Activated B cell treated with CpG ODN at 0.5 μM for 24 hours (primary cell): Measurements from ENCODE around the gene CTNND2. TPM values are rescaled to one million over a fixed set of nuclear protein-coding genes. Genes with fewer than 3 reads are reported as not detected.

ENCODE experiments used
- ATAC-seq: fragments of 200-7000 bp; cut with Tn5 transposase; one replicate; pipeline ENCODE4 v1.10.0; 2021; ENCODE audit warnings: low read depth, mild to moderate bottlenecking, moderate library complexity
- CTCF ChIA-PET: fragments of 350-600 bp; sonication (Branson Sonifier 250); formaldehyde crosslinking; loops from one replicate; lab custom pipeline; 2021; ENCODE audit warnings: antibody characterized with exemption; lab: Charles Lee
- POLR2A ChIA-PET: fragments of 350-600 bp; sonication (Branson Sonifier 250); formaldehyde crosslinking; loops from one replicate; lab custom pipeline; 2021; ENCODE audit warnings: antibody characterized with exemption; lab: Charles Lee
- DNase-seq: peaks from one replicate; pipeline ENCODE4 v3.0.0; 2022
- H3K27ac Mint-ChIP-seq: one replicate; pipeline ENCODE4 v1.8.0; 2020; ENCODE audit warnings: mixed read lengths
- H3K27me3 Mint-ChIP-seq: one replicate; pipeline ENCODE4 v1.8.0; 2021; ENCODE audit warnings: mixed read lengths
- H3K36me3 Mint-ChIP-seq: one replicate; pipeline ENCODE4 v1.8.0; 2021; ENCODE audit warnings: low read depth, mixed read lengths
- H3K4me1 Mint-ChIP-seq: one replicate; pipeline ENCODE4 v1.8.0; 2021; ENCODE audit warnings: mixed read lengths
- H3K4me3 Mint-ChIP-seq: one replicate; pipeline ENCODE4 v1.8.0; 2020; ENCODE audit warnings: mild to moderate bottlenecking, mixed read lengths
- H3K9me3 Mint-ChIP-seq: one replicate; pipeline ENCODE4 v1.8.0; 2020; ENCODE audit warnings: mixed read lengths
- intact Hi-C: fragments of 100-400 bp; cut with micrococcal nuclease; formaldehyde crosslinking; loops from one replicate; pipeline ENCODE4 v1.15.1; 2024
- total RNA-seq: library from RNA; stranded (reverse); gene quantifications from 2 replicates; pipeline ENCODE4 v1.2.3, GENCODE V29; 2022
- TF ChIP-seq, protein P1 (sequence below): fragments of 200-600 bp; IDR thresholded peaks from one replicate; pipeline ENCODE4 v1.8.0; 2022; ENCODE audit warnings: antibody characterized with exemption, mild to moderate bottlenecking

The CTNND2 gene
- total RNA-seq, 1 donor from 2014 or later = not detected

DNA sequence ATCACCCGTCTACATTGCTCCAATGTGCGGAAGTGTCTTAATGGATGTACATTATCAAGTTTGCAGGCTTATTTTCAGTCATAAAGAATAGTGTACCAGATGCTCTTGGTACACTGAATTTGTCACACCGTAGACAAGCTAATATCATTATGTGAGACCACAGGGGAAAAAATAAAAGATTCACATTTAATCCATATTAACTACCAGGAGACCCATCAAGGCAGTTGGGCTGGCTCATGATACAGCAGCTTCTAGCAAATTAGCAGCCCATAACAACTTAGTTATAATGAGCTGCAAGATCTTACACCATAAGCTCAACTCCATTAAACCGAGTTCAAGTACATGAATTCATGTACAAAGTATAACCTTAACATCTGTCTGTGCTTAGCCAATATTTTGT is 324.9 kb downstream of the CTNND2 start:
- intact Hi-C loops = no loop called here
- no peak overlapping the region for H3K27ac Mint-ChIP-seq
- TF ChIP-seq, protein P1, sequence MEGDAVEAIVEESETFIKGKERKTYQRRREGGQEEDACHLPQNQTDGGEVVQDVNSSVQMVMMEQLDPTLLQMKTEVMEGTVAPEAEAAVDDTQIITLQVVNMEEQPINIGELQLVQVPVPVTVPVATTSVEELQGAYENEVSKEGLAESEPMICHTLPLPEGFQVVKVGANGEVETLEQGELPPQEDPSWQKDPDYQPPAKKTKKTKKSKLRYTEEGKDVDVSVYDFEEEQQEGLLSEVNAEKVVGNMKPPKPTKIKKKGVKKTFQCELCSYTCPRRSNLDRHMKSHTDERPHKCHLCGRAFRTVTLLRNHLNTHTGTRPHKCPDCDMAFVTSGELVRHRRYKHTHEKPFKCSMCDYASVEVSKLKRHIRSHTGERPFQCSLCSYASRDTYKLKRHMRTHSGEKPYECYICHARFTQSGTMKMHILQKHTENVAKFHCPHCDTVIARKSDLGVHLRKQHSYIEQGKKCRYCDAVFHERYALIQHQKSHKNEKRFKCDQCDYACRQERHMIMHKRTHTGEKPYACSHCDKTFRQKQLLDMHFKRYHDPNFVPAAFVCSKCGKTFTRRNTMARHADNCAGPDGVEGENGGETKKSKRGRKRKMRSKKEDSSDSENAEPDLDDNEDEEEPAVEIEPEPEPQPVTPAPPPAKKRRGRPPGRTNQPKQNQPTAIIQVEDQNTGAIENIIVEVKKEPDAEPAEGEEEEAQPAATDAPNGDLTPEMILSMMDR = no peak
- no peaks in the 10 kb centered on the region for H3K27me3 Mint-ChIP-seq
- no peaks in the 10 kb centered on the region for H3K36me3 Mint-ChIP-seq
- ATAC-seq = no peak
- no peak for DNase-seq
- H3K9me3 Mint-ChIP-seq = no peaks in the 10 kb centered on the region
- ChIA-PET CTCF (no interaction called here), POLR2A (no interaction called here)
- no peak overlapping the region for H3K4me3 Mint-ChIP-seq
- no peaks in the 10 kb centered on the region for H3K4me1 Mint-ChIP-seq

DNA sequence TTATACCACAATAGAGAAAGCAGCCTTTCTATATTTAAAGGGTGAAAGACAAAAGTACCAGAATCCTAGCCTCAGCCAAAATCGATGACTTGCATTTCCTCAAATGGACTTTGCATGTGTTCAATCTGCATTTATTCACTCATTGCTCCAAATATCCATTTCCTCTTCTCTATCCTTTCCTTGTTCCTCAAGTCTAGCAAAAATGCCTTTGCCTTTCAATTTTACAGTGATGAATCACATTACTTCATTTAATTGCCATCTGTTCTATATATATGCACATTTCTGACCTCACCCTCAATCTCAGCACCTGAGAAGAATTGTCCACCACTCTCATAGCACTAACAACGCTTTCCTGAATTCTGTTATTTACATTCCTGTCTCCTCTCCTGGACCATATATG is 329.5 kb downstream of the CTNND2 start:
- intact Hi-C loops = no loop called here
- Mint-ChIP-seq H3K27ac (no peak overlapping the region), H3K9me3 (no peaks in the 10 kb centered on the region), H3K27me3 (no peaks in the 10 kb centered on the region), H3K4me1 (no peaks in the 10 kb centered on the region), H3K36me3 (no peaks in the 10 kb centered on the region), H3K4me3 (no peak overlapping the region)
- TF ChIP-seq, protein P1 = no peak
- ATAC-seq (no peak), DNase-seq (no peak)
- ChIA-PET POLR2A (no interaction called here), CTCF (no interaction called here)

DNA sequence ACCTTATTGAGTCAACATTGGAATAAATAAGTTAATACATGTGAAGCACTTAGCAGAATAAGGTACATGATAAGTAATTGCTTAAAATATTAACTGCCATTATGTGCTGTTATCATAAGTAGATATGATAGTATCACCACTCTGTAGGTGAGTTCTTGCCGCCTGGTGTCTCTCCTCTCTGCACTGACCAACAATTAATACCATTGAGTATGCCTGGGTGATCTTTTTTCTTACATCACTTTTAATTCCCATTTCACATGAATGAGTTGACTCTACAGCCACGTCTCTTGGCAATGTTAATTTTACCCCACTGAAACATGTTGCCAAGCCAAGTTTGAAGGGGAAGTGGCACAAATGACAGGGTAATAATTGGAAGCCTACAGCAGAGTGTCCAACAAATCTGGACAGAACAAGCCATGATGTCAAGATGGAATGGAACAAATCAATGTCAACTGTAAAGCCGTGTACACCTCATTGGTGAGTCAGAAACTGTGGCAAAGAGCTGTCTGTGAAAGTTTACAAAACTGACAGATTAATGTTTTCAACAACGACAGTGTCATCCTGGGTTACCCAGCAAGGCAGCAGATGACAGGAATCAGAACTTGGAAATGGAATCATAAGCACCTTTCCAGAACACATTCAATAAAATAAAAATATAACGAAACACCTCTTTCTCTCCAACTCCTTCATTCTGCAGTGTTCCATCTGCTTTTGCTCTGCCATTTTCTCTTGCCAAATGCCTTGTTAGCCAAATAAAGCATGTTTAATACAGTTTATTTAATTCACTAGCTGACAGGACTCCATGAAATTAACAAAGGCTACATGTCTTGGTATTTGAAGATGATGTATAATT is 330.9 kb downstream of the CTNND2 start:
- ATAC-seq = no peak
- Mint-ChIP-seq H3K27ac (no peak overlapping the region), H3K4me3 (no peak overlapping the region), H3K36me3 (no peaks in the 10 kb centered on the region), H3K4me1 (no peaks in the 10 kb centered on the region), H3K9me3 (no peaks in the 10 kb centered on the region), H3K27me3 (no peaks in the 10 kb centered on the region)
- POLR2A ChIA-PET = no interaction called here
- CTCF ChIA-PET = no interaction called here
- DNase-seq = no peak
- intact Hi-C loops = no loop called here
- TF ChIP-seq, protein P1 = no peak

DNA sequence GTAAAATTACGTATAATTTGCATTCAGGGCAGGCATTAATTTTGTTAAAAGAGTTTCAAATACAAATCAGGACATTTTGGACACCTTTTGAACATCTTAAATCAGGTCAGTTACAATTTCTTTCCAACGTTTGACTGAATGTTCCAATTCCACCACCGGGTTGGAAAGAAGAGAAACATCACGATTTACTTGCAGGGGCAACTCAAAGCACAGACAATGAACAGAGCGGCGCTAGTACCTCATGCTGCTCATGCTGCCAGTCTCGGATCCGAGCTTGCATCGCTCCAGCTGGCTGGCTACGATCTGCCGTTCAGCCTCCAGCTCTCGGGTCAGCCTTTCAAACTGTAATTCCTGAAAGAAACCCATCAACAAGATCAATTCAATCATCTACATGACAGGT is 339.5 kb downstream of the CTNND2 start:
- no peak for DNase-seq
- ChIA-PET CTCF (no interaction called here), POLR2A (no interaction called here)
- intact Hi-C loops = no loop called here
- Mint-ChIP-seq H3K36me3 (no peaks in the 10 kb centered on the region), H3K27ac (no peak overlapping the region), H3K4me3 (no peak overlapping the region), H3K27me3 (no peaks in the 10 kb centered on the region), H3K4me1 (no peaks in the 10 kb centered on the region), H3K9me3 (no peaks in the 10 kb centered on the region)
- ATAC-seq = no peak
- TF ChIP-seq, protein P1 = no peak

DNA sequence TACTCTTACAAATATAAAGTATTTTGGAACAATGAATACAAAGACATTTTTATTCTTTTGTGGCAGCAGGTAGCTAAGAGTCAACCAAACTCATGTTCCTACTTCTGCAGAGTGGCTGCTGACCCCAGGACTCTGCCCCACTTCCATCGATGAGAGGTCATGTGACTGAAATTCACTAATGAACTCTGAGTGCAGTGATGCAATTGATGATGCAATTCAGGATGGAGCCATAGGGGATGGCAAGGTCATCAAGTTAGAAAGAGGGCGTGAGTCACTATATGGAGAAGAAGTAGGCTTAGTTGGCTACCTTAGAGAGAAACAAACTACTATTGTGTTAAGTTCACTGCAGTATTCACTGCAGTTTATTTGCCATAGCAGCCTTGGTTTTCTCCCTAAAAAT is 340.4 kb downstream of the CTNND2 start:
- H3K4me1 Mint-ChIP-seq = no peaks in the 10 kb centered on the region
- H3K36me3 Mint-ChIP-seq = no peaks in the 10 kb centered on the region
- H3K27me3 Mint-ChIP-seq = no peaks in the 10 kb centered on the region
- no peak for ATAC-seq
- no peaks in the 10 kb centered on the region for H3K9me3 Mint-ChIP-seq
- intact Hi-C loops = no loop called here
- CTCF ChIA-PET = no interaction called here
- DNase-seq = no peak
- POLR2A ChIA-PET = no interaction called here
- TF ChIP-seq, protein P1 = no peak
- H3K27ac Mint-ChIP-seq = no peak overlapping the region
- no peak overlapping the region for H3K4me3 Mint-ChIP-seq
